BLaER1 (cell line): Measurements from ENCODE around the gene TENM3.

Experiments
- H3K27ac ChIP-seq: shearing (Covaris generic); formaldehyde crosslinking; 2 replicates; pipeline ENCODE4 v1.8.1; 2022
- H3K27me3 ChIP-seq: shearing (Covaris generic); formaldehyde crosslinking; 2 replicates; pipeline ENCODE4 v1.8.1; 2022
- H3K36me3 ChIP-seq: shearing (Covaris generic); formaldehyde crosslinking; 2 replicates; pipeline ENCODE4 v1.8.1; 2022
- H3K4me1 ChIP-seq: shearing (Covaris generic); formaldehyde crosslinking; 2 replicates; pipeline ENCODE4 v1.8.1; 2022
- H3K4me2 ChIP-seq: shearing (Covaris generic); formaldehyde crosslinking; 2 replicates; pipeline ENCODE4 v1.8.1; 2022
- H3K4me3 ChIP-seq: shearing (Covaris generic); formaldehyde crosslinking; 2 replicates; pipeline ENCODE4 v1.8.1; 2022
- H3K9ac ChIP-seq: shearing (Covaris generic); formaldehyde crosslinking; 2 replicates; pipeline ENCODE4 v1.8.1; 2022
- H3K9me3 ChIP-seq: shearing (Covaris generic); formaldehyde crosslinking; 2 replicates; pipeline ENCODE4 v1.8.1; 2022
- H4K20me1 ChIP-seq: shearing (Covaris generic); formaldehyde crosslinking; 2 replicates; pipeline ENCODE4 v1.8.1; 2022
- Cebpa-rat ChIP-seq: shearing (Covaris generic); IDR thresholded peaks from 2 replicates; pipeline ENCODE4 v1.8.1; 2022

The TENM3 gene

DNA sequence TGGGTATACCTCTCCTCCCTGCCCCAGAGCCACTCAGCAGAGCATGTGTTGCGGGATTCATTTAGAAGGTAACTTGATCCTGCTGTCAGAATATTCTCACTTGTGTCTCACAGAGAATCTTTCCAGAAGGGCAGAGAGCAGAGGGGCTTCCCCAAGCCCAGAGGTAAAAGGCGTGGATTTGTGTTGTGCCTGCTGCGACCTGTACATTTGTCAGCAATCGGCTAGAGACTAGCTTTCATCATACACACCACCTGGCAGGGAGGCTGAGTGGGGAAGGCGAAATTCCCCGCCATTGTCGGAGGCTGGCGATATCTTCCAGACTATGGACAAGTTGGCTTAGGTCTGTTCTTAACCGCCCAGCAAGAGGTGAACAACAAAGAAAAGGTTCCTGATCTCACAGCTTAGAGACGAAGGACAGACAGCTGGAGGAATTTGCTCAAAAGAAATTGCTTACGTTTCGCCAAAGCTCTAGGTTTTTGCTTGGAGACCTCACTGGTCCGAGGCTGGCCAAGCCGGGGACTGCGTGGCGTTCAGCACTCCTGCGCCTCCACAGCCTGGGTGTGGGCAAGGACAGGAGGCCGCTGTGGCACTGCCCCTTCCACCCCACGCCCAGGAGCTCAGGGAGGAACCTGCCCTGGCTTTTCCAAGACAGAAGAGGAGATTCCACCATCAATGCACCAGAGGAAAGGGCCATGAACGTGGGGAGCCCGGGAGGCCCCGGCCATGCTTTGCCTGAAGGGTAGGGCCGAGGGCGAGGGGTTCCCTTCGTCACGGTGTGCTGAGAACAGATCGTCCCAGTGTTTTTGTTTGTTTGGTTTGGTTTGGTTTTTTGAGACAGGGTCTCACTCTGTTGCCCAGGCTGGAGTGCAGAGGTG is 604.6 kb downstream of the TENM3 start:
- no peak for TF ChIP-seq Cebpa-rat
- H3K27ac ChIP-seq = no peak overlapping the region
- H3K36me3 ChIP-seq = no peaks in the 10 kb centered on the region

DNA sequence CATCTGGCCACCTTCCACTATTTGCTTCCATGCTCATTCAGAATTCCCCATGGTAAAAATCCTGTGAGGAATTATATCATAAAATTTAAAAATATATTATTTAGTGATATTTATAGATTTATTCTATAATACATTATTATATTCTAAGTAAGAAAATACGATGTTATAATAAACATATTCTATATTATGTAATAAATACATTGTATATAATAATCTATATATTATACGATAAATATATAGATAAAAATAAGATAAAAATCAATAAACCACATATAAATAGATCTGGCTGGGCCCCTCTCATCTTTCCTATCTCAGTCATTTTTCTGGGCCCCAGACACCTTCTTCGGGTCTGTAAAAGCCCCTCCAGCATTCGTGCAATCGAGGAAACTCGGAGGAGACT is 605.5 kb downstream of the TENM3 start:
- Histone ChIP-seq H4K20me1 (no peaks in the 10 kb centered on the region), H3K27me3 (no peaks in the 10 kb centered on the region)
- TF ChIP-seq Cebpa-rat = no peak

More for the DNA sequence above, 604.6 kb downstream of the TENM3 start:
- H3K4me3 ChIP-seq = no peak overlapping the region
- H3K9me3 ChIP-seq = peaks cover 3% of the 10 kb centered on the region; the same call in 1 of the 2 replicates
- peaks cover 51% of the 10 kb centered on the region for H3K4me1 ChIP-seq
- no peak overlapping the region for H3K9ac ChIP-seq
- H4K20me1 ChIP-seq = no peaks in the 10 kb centered on the region
- H3K27me3 ChIP-seq = no peaks in the 10 kb centered on the region
- no peak overlapping the region for H3K4me2 ChIP-seq

More for the DNA sequence above, 605.5 kb downstream of the TENM3 start:
- no peak overlapping the region for H3K9ac ChIP-seq
- H3K36me3 ChIP-seq = no peaks in the 10 kb centered on the region
- H3K4me1 ChIP-seq = peaks cover 50% of the 10 kb centered on the region
- H3K4me3 ChIP-seq = no peak overlapping the region
- no peak overlapping the region for H3K4me2 ChIP-seq
- peaks cover 10% of the 10 kb centered on the region for H3K9me3 ChIP-seq
- H3K27ac ChIP-seq = peak overlapping the region; percentile 22; the same call in 1 of the 2 replicates
